Brain pericyte (primary cell): ENCODE measurements around the gene DNAH7.

Source experiments
- DNase-seq: peaks from one replicate; pipeline ENCODE4 v3.0.0-alpha.2; 2012; ENCODE audit warnings: low read depth, low spot score

The DNAH7 gene

GRCh38 chr2:195863121-195863520 lies 205.5 kb downstream of the DNAH7 start:
- DNase-seq = no peak

GRCh38 chr2:195861821-195862220 lies 206.8 kb downstream of the DNAH7 start:
- no peak for DNase-seq

- DNase-seq = no peak
Measured at GRCh38 chr2:195859513-195859912, 209.1 kb downstream of the DNAH7 start.

- no peak for DNase-seq
Measured at GRCh38 chr2:195857132-195857531, 211.5 kb downstream of the DNAH7 start.

- DNase-seq = no peak
Measured at GRCh38 chr2:195850764-195851163, 217.9 kb downstream of the DNAH7 start.

GRCh38 chr2:195848119-195848899 lies 220.3 kb downstream of the DNAH7 start:
- no peak for DNase-seq

GRCh38 chr2:195842932-195843331 lies 225.7 kb downstream of the DNAH7 start:
- no peak for DNase-seq

GRCh38 chr2:195838002-195838401 lies 230.6 kb downstream of the DNAH7 start:
- DNase-seq = no peak

GRCh38 chr2:195836002-195836401 lies 232.6 kb downstream of the DNAH7 start:
- no peak for DNase-seq

GRCh38 chr2:195834836-195835235 lies 233.8 kb downstream of the DNAH7 start:
- DNase-seq = no peak

- DNase-seq = no peak
Measured at GRCh38 chr2:195830968-195831950, 237.4 kb downstream of the DNAH7 start.

GRCh38 chr2:195824478-195824877 lies 244.2 kb downstream of the DNAH7 start:
- DNase-seq = no peak

- no peak for DNase-seq
Measured at GRCh38 chr2:195823206-195823605, 245.4 kb downstream of the DNAH7 start.

GRCh38 chr2:195821566-195821932 lies 247.1 kb downstream of the DNAH7 start:
- DNase-seq = no peak

GRCh38 chr2:195820867-195821565 lies 247.6 kb downstream of the DNAH7 start:
- no peak for DNase-seq

- no peak for DNase-seq
Measured at GRCh38 chr2:195820373-195820772, 248.3 kb downstream of the DNAH7 start.

- no peak for DNase-seq
Measured at GRCh38 chr2:195819276-195819675, 249.4 kb downstream of the DNAH7 start.

GRCh38 chr2:195818526-195818925 lies 250.1 kb downstream of the DNAH7 start:
- no peak for DNase-seq

GRCh38 chr2:195818106-195818505 lies 250.5 kb downstream of the DNAH7 start:
- no peak for DNase-seq

- DNase-seq = no peak
Measured at GRCh38 chr2:195815083-195815482, 253.6 kb downstream of the DNAH7 start.

- DNase-seq = no peak
Measured at GRCh38 chr2:195813421-195813820, 255.2 kb downstream of the DNAH7 start.
